CD4-positive, alpha-beta T cell treated with Interleukin-17A for 4 hours (primary cell): Measurements from ENCODE around the gene RAB28.

Experiments used
- DNase-seq: peaks from one replicate; pipeline ENCODE4 v3.0.0-alpha.2; 2020; ENCODE audit warnings: mixed read lengths

Gene RAB28

DNA sequence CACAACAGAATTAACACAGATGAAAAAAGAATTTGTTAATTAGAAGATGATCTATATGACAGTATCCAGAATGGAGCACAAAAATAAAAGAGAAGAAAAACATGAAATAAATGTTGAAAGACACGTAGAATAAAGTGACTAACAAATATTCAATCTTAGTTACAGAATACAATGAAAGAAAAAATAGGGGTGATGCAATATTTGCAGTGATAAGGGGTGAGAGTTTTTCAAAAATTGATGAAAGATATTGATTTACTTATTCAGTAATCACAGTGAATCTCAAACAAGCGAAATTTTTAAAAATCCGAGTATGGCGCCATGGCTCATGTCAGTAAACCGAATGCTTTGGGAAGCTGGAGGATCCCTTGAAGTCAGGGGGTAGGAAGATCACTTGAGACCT, 20.2 kb upstream of the RAB28 start:
- no peak for DNase-seq

- no peak for DNase-seq
Observed at GRCh38 chr4:13498469-13498868, 14.3 kb upstream of the RAB28 start.

- DNase-seq = no peak
Observed at GRCh38 chr4:13496605-13497004, 12.5 kb upstream of the RAB28 start.

DNA sequence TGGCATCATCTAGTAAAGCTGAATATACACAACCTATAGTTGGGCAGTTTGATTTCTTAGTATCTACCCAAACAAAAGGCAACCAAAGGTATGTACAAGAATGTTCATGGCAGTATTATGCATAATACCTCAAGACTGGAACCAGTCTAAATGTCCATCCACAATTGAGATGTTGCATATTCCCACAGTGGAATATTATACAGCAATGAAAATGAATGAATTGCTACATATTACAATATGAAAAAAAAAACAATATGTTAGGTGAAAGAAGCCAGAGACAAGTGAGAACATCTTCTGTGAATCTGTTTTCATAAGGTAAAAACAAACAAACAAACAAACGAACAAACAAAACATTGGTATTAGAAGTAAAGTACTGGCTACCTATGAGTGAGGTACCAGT, 11.6 kb upstream of the RAB28 start:
- no peak for DNase-seq

DNA sequence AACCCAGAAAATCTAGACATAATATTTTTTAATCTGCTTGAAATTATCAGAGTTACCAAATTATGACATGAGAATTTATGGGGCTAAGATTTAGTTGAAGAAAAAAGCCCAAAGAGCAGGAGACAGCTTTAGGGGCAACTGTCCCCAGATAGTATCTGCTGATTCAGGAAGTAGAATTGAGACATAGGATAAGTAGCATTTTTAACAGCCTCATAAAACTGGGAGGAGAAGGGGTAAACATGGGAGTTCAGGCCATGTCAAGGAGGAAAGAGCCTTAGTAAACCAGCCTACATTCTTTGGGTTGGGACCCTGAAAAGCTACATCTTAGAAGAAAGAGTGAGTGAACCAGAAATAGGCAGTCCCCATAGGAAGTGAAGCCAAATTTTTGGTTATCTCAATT, 9.7 kb upstream of the RAB28 start:
- no peak for DNase-seq

DNA sequence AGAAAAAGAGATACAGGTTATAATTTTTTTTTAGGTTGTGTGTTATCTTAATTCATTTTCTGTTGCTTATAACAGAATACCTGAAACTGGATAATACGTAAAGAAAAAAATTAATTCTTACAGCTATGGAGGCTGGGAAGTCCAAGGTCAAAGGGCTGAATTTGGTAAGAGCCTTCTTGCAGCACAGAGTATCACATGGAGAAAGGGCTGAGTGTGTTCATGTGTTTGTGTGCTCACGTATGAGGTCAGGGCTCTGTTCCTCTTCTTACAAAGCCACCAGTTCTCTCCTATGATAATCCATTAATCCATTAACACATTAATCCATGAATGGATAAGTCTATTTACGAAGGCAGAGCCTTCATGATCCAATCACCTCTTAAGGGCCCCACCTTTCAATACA, 8.6 kb upstream of the RAB28 start:
- DNase-seq = no peak

- DNase-seq = no peak
Observed at GRCh38 chr4:13484749-13485221, 645 bp upstream of the RAB28 start.

DNA sequence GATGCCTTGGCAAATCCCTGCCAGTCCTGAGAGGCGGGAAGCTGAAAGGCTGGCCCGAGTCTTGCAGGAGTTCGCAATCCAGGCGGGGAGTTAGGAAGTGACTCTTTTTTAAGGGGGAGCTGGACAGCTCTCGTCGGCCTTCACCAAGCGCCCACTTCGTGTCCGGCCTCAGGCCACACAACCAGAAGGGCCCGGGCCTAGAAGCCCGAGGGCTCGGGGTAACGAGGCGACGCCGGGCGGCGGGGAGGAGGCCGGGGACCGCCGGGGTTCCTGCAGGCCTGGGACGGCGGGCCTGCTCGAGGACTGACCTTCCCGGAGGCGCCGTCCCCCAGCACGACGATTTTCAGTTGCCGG, 395 bp downstream of the RAB28 start:
- DNase-seq = no peak

DNA sequence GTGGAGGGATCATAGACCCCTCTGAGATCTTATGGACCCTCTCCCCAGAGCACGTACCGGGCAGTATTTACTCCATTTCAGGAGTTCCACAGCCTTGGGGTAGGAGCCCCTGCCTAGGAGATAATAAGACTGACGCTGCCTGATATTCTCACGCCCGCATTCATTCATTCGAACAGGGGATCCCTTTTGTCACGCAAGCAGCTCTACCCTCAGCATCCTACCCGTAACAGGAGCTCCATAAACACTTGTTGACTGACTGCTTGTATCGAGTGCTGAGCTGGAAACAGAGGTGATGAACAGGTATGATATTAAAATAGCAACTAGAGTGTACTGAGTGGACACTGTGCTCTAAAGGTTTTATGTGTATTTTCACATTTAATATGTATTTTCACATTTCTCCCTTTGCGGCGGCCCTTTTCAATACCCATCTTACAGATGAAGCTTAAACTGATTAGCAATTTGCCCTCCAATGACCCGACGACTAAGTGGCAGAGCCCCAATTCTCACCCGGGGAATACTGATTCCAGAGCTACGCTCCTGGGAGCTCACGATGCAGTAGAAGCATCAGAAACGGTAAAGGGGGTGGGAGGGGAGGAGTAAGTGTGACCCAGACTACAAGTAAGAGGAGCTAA, 888 bp downstream of the RAB28 start:
- no peak for DNase-seq

DNA sequence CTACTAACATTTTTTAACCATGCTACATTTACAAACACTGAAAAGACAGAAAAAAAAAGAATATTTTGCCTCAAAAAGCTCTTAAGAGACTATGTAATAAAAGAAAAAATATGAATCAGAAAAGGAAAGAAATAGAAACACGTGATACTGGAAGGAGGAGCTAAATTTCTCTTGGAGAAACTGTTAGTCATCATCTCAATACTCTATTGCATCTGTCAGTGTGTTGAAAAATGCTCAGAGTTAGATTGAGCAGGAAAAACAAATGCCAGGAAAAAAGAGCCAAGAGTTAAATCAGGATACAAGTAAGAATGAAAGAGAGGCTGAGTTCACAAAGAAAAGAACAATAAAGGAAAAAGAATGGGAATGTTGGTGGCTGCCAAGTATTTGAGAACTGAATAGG, 2.6 kb downstream of the RAB28 start:
- no peak for DNase-seq

GRCh38 chr4:13478707-13479106, 5.4 kb downstream of the RAB28 start:
- no peak for DNase-seq

- no peak for DNase-seq
Observed at GRCh38 chr4:13478131-13478530, 6.0 kb downstream of the RAB28 start.

- DNase-seq = no peak
Observed at GRCh38 chr4:13476915-13477314, 7.2 kb downstream of the RAB28 start.

GRCh38 chr4:13476152-13476551, 8.0 kb downstream of the RAB28 start:
- no peak for DNase-seq

DNA sequence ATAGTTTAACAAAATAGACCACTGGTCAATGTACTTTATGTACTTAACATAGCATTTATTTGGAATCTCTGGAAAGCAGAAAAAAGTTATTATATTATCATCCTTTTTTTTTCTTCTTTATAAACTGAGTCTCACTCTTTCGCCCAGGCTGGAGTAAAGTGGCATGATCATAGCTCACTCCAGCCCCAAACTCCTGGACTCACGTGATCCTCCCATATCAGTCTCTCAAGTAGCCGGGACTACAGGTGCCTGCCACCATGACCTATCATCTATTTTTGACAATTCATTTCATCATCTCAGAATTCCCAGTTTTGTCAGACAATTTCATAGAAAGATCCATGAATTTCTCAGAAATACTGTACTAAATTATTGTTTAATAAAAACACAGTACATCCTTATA, 12.7 kb downstream of the RAB28 start:
- DNase-seq = no peak

DNA sequence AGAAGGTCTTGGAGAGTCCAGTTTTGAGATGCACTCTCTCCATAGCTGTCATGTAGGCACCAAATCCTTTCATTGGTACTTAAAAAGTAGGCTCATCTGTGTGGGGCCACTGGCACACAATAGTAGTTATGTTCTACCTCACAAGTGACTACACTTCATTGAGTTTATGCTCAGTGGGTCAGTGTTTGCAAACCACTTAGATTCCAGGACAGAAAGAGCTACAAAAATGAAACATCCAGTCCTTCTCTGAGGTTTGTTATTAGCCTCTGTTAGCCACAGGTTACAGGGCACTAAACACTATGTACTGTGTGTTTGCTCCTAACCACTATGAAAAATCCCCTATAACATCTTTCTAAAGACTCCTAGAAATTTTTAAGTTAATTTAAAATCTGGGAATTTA, 13.8 kb downstream of the RAB28 start:
- no peak for DNase-seq

DNA sequence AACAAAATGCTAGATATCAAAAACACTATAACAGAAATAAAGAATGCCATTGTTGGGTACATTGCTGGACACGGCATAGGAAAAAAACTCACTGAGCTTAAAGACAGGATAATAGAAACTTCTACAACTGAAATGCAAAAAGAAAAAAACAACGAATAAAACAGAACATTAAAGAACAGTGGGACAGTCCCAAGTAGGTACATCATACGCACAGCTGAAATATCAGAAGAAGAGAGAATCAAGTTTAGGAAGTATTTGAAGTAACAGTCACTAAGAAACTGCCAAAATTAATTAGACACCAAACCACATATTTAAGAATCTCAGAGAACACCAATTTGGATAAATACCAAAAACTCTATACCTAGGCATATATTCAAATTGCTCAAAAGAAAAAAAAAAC, 19.2 kb downstream of the RAB28 start:
- DNase-seq = no peak

DNA sequence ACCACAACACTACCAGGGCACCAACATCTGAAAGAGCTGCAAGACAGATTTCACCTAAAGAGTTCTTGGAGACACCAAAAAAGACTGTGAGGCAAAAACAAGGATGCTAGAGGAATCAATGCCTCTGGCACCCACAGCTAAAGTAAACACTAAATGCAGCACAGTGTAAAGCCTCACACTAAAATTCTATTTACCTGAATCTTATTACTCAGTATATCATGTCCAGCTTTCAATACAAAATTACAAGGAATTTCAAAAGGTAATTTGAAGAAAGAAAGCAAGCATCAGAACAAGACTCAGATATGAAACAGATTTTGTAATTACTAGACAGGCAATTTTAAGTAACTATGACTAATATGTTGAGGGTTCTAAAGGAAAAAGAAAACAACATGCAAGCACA, 19.6 kb downstream of the RAB28 start:
- no peak for DNase-seq

GRCh38 chr4:13461191-13461905, 22.8 kb downstream of the RAB28 start:
- no peak for DNase-seq

DNA sequence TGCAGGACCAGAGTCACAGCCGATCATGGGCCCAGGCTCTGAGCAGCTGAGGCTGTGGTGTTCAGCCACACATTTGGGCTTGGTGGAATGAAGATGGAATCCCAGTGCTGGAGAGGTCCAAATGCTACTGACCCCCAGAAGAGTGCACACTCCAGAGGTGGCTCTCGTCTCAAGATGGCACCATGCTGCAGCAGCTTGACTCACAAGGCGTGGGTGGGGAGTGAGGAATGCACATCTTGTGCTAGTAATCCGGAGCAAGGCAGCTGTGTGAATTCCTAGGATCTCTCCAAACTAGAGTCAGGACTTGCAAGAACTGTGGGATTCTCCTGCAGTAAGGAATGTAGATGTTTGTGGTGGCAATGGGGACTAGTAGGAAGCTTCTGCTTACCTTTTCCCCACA, 28.7 kb downstream of the RAB28 start:
- DNase-seq = no peak

DNA sequence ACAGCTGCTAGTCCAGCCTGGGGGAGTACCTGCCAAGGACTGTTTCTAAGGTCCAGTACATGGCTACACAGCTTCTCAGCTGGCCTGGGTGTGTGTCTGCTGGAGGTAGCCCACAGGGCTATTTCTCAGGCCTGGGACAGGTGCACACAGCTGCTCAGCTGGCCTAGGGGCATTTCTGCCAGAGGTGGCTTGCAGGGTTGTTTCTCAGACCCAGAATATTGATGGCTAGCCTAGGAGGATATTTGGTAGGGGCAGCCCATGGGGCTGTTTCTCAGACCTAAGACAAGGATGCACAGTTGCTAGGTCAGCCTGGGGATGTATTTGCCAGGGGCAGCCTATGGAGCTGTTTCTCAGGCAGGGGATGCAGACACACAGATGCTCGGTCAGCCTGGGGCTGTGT, 29.4 kb downstream of the RAB28 start:
- no peak for DNase-seq

GRCh38 chr4:13452927-13453579, 31.1 kb downstream of the RAB28 start:
- DNase-seq = no peak

- DNase-seq = no peak
Observed at GRCh38 chr4:13449590-13449989, 34.5 kb downstream of the RAB28 start.
